ENCODE data around the gene CDCP1. TPM values are rescaled to one million over a fixed set of nuclear protein-coding genes. Genes with fewer than 3 reads are reported as not detected.
A peak's percentile ranks its signal among the peaks of the same experiment; 100 is the strongest.
"Not testable (repeated sequence)": the region's sequence is repeated elsewhere in the genome, so short reads cannot be mapped to it uniquely, and the experiment has no call there.

CDCP1 gene
- total and polyA plus RNA-seq, 12 donors, result 0.27 to 4.3 (median 1.6) TPM

DNA sequence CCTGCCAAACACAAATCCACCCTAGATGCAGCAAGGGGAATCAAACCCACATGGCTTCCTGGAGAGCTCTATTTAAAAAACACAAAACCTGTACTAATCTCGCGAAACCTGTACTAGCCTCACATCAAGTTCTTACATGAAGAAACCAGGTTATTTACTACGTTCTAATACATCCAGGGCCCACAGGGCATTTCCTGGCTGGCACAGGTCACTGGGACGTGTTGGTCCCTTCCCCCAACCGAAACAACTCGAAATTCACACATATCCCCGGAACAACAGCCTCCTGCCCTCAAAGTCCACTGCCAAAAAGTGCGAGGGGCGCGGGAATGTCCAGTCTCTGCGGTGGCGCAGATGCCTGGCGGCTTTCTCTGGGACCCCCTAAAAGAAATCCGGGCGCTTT, 955 bp downstream of the CDCP1 start:
- Histone ChIP-seq H3K9me3 (replicated peaks in 1 of 3) (no peaks in the 10 kb centered on the region), H3K27me3 (peaks cover 22% of the 10 kb centered on the region), H3K27ac (peak overlapping the region in 2 of 5 donors; percentile 17 to 29), H3K36me3 (replicated peaks in 1 of 2) (no peaks in the 10 kb centered on the region), H3K4me3 (peak overlapping the region in 1 of 4 donors; percentile 41), H3K4me1 (replicated peaks in 1 of 2) (peaks cover 0 to 6% of the 10 kb centered on the region in 2 donors)
- intact Hi-C loops (cut with DNase I), result no loop called here
- TF ChIP-seq POLR2A (IDR thresholded peaks at IDR 0.05), result no peak
- TF ChIP-seq, protein P1, sequence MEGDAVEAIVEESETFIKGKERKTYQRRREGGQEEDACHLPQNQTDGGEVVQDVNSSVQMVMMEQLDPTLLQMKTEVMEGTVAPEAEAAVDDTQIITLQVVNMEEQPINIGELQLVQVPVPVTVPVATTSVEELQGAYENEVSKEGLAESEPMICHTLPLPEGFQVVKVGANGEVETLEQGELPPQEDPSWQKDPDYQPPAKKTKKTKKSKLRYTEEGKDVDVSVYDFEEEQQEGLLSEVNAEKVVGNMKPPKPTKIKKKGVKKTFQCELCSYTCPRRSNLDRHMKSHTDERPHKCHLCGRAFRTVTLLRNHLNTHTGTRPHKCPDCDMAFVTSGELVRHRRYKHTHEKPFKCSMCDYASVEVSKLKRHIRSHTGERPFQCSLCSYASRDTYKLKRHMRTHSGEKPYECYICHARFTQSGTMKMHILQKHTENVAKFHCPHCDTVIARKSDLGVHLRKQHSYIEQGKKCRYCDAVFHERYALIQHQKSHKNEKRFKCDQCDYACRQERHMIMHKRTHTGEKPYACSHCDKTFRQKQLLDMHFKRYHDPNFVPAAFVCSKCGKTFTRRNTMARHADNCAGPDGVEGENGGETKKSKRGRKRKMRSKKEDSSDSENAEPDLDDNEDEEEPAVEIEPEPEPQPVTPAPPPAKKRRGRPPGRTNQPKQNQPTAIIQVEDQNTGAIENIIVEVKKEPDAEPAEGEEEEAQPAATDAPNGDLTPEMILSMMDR (IDR thresholded peaks at IDR 0.05), result no peak
- WGBS, 4 donors, result 28 to 39% (median 31%) methylated on average over 8 to 15 of the region's 15 CpGs
- DNase-seq, result no peak

DNA sequence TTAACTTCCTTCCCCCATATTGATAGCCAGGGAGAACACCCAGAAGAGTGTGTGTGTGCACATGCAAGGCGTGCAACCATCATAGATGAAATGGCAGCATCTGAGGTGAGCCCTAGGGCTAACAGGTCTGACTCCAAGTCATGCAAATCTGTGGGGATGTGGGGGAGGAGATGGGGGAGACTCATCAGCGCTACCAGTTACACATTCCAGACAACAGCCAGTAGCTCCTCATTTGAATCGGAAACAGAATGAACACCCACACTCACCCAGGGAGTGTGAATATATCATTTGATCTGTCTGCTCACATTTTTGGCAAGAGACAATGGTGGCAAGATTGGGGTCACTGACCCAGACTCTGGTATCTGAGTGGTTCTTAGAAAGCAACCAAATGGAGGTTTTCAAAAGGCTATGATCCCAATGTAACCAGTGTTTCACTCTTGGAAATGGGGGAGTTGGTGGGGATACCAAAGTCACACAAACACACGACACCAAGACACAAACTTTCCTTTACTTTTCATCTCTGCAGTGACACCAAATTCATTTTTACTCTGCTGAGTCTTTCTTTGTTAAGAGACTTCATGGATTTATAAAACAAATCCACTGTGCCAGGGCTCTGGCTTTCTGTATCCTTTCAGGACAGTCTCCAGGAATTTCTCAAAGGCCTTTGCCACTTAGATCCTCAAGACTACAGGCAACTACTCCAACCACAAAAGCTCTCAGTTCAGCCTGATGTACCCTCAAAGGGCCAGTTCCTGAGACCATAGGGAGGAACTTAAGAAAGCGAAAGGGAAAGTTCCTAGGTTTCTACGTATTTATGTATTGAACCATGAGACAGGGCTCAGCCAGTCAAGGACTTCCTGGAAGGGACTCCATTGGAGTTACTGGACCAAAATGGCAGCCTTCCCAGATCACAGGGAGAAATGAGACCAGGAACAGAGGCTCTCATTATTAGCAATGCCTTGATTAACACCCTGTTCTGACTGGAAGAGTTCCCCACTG, 2.2 kb downstream of the CDCP1 start:
- Histone ChIP-seq H3K27ac (peak overlapping the region in 2 of 5 donors; percentile 17 to 20), H3K27me3 (peaks cover 22% of the 10 kb centered on the region), H3K36me3 (replicated peaks in 1 of 2) (no peaks in the 10 kb centered on the region), H3K4me1 (replicated peaks in 1 of 2) (peaks cover 0 to 9% of the 10 kb centered on the region in 2 donors), H3K4me3 (no peak overlapping the region), H3K9me3 (replicated peaks in 1 of 3) (no peaks in the 10 kb centered on the region)
- TF ChIP-seq, protein P1 (IDR thresholded peaks at IDR 0.05), result no peak
- TF ChIP-seq POLR2A (IDR thresholded peaks at IDR 0.05), result no peak
- DNase-seq, result no peak
- intact Hi-C loops (cut with DNase I), result no loop called here
- whole genome bisulfite sequencing, 4 donors, result 75 to 89% (median 83%) methylated on average over 6 of the region's 6 CpGs

DNA sequence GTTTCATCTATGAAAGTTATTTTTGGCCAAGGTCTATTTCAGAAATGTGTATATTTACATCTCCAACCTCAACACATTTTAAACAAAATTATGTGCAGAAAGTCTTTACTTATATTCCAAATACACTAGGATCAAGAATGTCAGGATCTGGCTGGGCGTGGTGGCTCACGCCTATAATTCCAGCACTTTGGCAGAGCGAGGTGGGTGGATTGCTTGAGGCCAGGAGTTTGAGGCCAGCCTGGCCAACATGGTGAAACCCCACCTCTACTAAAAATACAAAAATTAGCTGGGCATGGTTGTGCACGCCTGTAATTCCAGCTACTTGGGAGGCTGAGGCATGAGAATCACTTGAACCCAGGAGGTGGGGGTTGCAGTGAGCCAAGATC, 5.4 kb downstream of the CDCP1 start:
- H3K4me1 ChIP-seq (replicated peaks in 1 of 2), result peaks cover 5 to 12% of the 10 kb centered on the region in 2 donors
- 81 to 87% (median 85%) methylated on average over 4 of the region's 4 CpGs for whole genome bisulfite sequencing, 4 donors
- H3K9me3 ChIP-seq (replicated peaks in 1 of 3), result not testable (repeated sequence)

DNA sequence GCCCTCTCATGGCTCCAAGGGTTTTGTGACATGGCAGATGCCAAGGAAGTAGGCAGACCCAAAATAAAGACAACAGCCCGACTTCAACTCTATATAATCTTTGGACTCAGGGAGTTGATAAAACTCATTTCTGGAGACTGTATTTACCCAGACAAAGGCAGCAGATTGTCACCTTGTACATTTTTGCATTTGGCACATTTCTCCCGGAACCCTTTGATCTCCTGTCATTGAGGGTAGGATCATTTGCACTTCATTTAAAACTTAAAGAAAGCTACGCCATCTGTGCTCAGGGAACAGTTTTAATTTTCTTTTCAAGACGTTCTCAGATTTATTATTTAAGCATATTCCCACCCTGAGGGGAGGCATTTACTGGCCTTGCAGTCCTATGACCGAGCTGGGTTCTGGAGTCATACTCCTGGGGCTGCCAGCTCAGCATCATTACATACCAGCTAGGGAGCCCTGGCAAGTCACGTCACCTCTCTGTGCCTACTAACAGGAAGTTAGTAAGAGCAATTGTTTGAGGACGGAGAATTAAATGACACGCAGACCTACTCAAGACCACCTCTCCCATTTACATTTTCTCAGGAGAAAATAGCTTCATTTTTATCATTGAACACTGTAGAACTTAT, 5.9 kb downstream of the CDCP1 start:
- H3K4me3 ChIP-seq, result no peak overlapping the region
- TF ChIP-seq, protein P1 (IDR thresholded peaks at IDR 0.05), result no peak
- TF ChIP-seq POLR2A (IDR thresholded peaks at IDR 0.05), result no peak
- peak overlapping the region in 2 of 5 donors; percentile 50 to 84 for H3K27ac ChIP-seq
- WGBS, 4 donors, result 64 to 71% (median 68%) methylated on average over 8 of the region's 8 CpGs
- no peaks in the 10 kb centered on the region for H3K36me3 ChIP-seq (replicated peaks in 1 of 2)
- peaks cover 6% of the 10 kb centered on the region for H3K27me3 ChIP-seq
- peak in 4 of 7 donors; percentile 26 to 57 (median 47) for DNase-seq
- intact Hi-C loops (cut with DNase I), result no loop called here
- no peaks in the 10 kb centered on the region for H3K9me3 ChIP-seq (replicated peaks in 1 of 3)
- peaks cover 5 to 18% of the 10 kb centered on the region in 2 donors for H3K4me1 ChIP-seq (replicated peaks in 1 of 2)

More for the DNA sequence above, 5.4 kb downstream of the CDCP1 start:
- intact Hi-C loops (cut with DNase I); DNase-seq; H3K27ac ChIP-seq; H3K4me3 ChIP-seq; H3K36me3 ChIP-seq (replicated peaks in 1 of 2): not testable (repeated sequence)
- H3K27me3 ChIP-seq, result peaks cover 11% of the 10 kb centered on the region
